SH-SY5Y (cell line): ENCODE measurements around the gene HOXB2.

Source experiments
- GATA2 ChIP-seq: IDR thresholded peaks from 2 replicates; pipeline ENCODE4 v1.6.1; 2011; ENCODE audit warnings: mild to moderate bottlenecking, low read depth, low read length
- GATA3 ChIP-seq: IDR thresholded peaks from 2 replicates; pipeline ENCODE4 v1.6.1; 2011; ENCODE audit warnings: low read depth, mild to moderate bottlenecking, low read length, moderate library complexity

Gene HOXB2

GRCh38 chr17:48499735-48500434 lies 45.0 kb downstream of the HOXB2 start:
- TF ChIP-seq GATA3 (no peak), GATA2 (no peak)

DNA sequence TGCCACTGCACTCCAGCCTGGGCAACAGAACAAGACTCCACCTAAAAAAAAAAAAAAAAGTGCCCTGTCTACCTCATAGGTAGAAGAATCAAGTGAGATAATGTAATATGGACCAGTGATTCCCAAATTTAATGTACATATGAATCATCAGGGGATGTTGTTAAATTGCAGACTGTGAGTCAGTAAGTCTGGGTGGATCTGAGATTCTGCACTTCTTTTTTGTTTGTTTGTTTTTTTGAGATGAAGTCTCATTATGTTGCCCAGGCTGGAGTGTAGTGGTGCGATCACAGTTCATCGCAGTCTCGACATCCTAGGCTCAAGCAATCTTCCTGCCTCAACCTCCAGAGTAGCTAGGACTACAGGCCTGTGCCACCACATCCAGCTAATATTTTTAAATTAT lies 45.7 kb downstream of the HOXB2 start:
- no peak for TF ChIP-seq GATA2
- no peak for TF ChIP-seq GATA3

DNA sequence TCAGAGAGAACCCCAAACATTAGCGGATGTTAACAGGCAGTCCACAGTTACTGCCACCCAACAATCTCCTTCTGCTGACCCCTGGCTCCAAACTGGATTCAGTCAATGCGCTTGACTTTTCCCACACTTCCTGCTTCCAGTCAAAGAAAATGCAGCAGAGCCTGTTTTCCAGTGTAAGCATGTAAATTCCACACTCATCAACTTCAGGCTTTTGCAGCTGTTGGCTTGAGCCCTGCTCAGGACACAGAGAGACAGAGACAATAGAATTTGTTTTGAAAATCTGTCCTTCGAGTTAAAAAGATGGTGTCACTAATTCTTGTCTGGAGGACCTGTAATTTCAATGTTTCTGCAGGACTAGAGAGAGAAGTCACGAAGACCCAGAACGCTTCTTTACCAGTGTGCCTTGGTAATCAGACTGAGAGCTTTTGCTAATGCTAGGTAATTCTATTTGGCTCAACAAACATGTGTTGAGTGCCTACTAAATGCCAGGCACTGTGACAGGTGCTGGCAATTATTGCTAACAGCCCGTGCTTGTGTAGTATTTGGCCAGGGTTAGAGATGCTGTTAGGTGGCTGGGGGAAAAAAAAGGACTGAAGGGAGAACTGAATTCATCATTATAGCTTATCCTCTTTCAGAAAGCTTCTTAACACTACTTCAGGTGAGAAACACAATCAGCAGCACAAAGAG lies 46.6 kb downstream of the HOXB2 start:
- TF ChIP-seq GATA3: no peak
- no peak for TF ChIP-seq GATA2

- TF ChIP-seq GATA3: no peak
- no peak for TF ChIP-seq GATA2
Measured at GRCh38 chr17:48497103-48497502, 47.8 kb downstream of the HOXB2 start.

DNA sequence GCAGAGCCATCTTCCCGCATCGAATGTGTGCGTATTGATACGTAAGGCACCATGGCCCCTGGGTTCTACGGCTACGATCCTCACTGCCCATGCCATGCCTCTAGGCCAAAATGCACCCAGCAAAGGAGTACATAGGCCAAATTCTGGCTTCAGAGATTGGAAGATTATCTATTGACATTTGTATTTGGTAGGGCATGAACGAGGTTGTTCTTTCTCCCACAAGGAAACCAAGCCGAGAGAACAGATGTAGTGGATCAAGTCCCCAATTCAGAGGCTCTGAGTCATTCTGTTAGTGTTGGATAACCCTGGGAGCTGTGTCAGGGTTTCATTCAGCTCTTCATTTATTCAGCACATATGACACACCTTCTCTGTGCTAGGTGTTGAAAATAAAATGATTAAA lies 50.6 kb downstream of the HOXB2 start:
- TF ChIP-seq GATA2 (no peak), GATA3 (no peak)
